Neuron (in vitro differentiated cells): Measurements from ENCODE around the gene ALKBH8.
"Not testable (repeated sequence)": the region's sequence is repeated elsewhere in the genome, so short reads cannot be mapped to it uniquely, and the experiment has no call there.

Source experiments
- H2AFZ ChIP-seq: one replicate; pipeline ENCODE4 v1.6.1; 2013; ENCODE audit warnings: low read depth, mild to moderate bottlenecking, inconsistent platforms, low read length, moderate library complexity
- H3K27me3 ChIP-seq: one replicate; pipeline ENCODE4 v1.6.1; 2013; ENCODE audit warnings: low read length; ENCODE audit not compliant: insufficient read depth
- H3K36me3 ChIP-seq: one replicate; pipeline ENCODE4 v1.6.1; 2013; ENCODE audit warnings: low read length; ENCODE audit not compliant: insufficient read depth
- H3K4me1 ChIP-seq: one replicate; pipeline ENCODE4 v1.6.1; 2013; ENCODE audit warnings: low read length; ENCODE audit not compliant: insufficient read depth
- H3K4me3 ChIP-seq: 2 replicates; pipeline ENCODE4 v1.5.1; 2013; ENCODE audit warnings: mild to moderate bottlenecking, low read length, moderate library complexity
- H3K9me3 ChIP-seq: one replicate; pipeline ENCODE4 v1.6.1; 2013; ENCODE audit warnings: low read length

ALKBH8 gene

GRCh38 chr11:107566569-107566968 lies 1.0 kb upstream of the ALKBH8 start:
- peaks cover 20% of the 10 kb centered on the region for H3K4me1 ChIP-seq
- H3K36me3 ChIP-seq: no peaks in the 10 kb centered on the region
- peaks cover 2% of the 10 kb centered on the region for H3K9me3 ChIP-seq
- H2AFZ ChIP-seq: no peak overlapping the region
- no peaks in the 10 kb centered on the region for H3K27me3 ChIP-seq
- H3K4me3 ChIP-seq: no peak overlapping the region

GRCh38 chr11:107565955-107566501 lies 493 bp upstream of the ALKBH8 start:
- not testable (repeated sequence) for H3K36me3 ChIP-seq, H3K9me3 ChIP-seq, H3K27me3 ChIP-seq
- Histone ChIP-seq H3K4me1 (peaks cover 19% of the 10 kb centered on the region), H3K4me3 (peak overlapping the region; percentile 88), H2AFZ (peak overlapping the region; percentile 71)

- no peaks in the 10 kb centered on the region for H3K36me3 ChIP-seq
These were observed 687 bp downstream of the ALKBH8 start for GRCh38 chr11:107564877-107565218.

GRCh38 chr11:107563702-107564101 lies 1.8 kb downstream of the ALKBH8 start:
- H3K36me3 ChIP-seq: peaks cover 6% of the 10 kb centered on the region
- no peaks in the 10 kb centered on the region for H3K9me3 ChIP-seq
- peaks cover 19% of the 10 kb centered on the region for H3K4me1 ChIP-seq
- H3K4me3 ChIP-seq: no peak overlapping the region
- H2AFZ ChIP-seq: no peak overlapping the region
- no peaks in the 10 kb centered on the region for H3K27me3 ChIP-seq

More at GRCh38 chr11:107564877-107565218, 687 bp downstream of the ALKBH8 start:
- H3K27me3 ChIP-seq: no peaks in the 10 kb centered on the region
- peak overlapping the region; percentile 88 for H3K4me3 ChIP-seq
- no peaks in the 10 kb centered on the region for H3K9me3 ChIP-seq
- peak overlapping the region; percentile 71 for H2AFZ ChIP-seq
- peaks cover 19% of the 10 kb centered on the region for H3K4me1 ChIP-seq

- peaks cover 19% of the 10 kb centered on the region for H3K4me1 ChIP-seq
- H2AFZ ChIP-seq: no peak overlapping the region
- H3K27me3 ChIP-seq: no peaks in the 10 kb centered on the region
- H3K36me3 ChIP-seq: peaks cover 10% of the 10 kb centered on the region
- H3K4me3 ChIP-seq: no peak overlapping the region
- H3K9me3 ChIP-seq: no peaks in the 10 kb centered on the region
These were observed 2.8 kb downstream of the ALKBH8 start for GRCh38 chr11:107562647-107563208.

- Histone ChIP-seq H3K9me3 (no peaks in the 10 kb centered on the region), H3K4me3 (no peak overlapping the region), H3K4me1 (peaks cover 19% of the 10 kb centered on the region), H3K27me3 (no peaks in the 10 kb centered on the region), H3K36me3 (peaks cover 10% of the 10 kb centered on the region), H2AFZ (no peak overlapping the region)
These were observed 3.8 kb downstream of the ALKBH8 start for GRCh38 chr11:107561688-107562087.

- Histone ChIP-seq H3K4me1 (no peaks in the 10 kb centered on the region), H3K36me3 (peaks cover 21% of the 10 kb centered on the region), H2AFZ (no peak overlapping the region), H3K9me3 (no peaks in the 10 kb centered on the region), H3K27me3 (no peaks in the 10 kb centered on the region), H3K4me3 (no peak overlapping the region)
These were observed 15.2 kb downstream of the ALKBH8 start for GRCh38 chr11:107550304-107550703.

- Histone ChIP-seq H3K36me3 (peaks cover 19% of the 10 kb centered on the region), H2AFZ (no peak overlapping the region), H3K9me3 (no peaks in the 10 kb centered on the region), H3K4me1 (no peaks in the 10 kb centered on the region), H3K4me3 (no peak overlapping the region), H3K27me3 (no peaks in the 10 kb centered on the region)
These were observed 15.6 kb downstream of the ALKBH8 start for GRCh38 chr11:107549954-107550285.

GRCh38 chr11:107549253-107549953 lies 16.1 kb downstream of the ALKBH8 start:
- no peak overlapping the region for H2AFZ ChIP-seq
- no peaks in the 10 kb centered on the region for H3K27me3 ChIP-seq
- H3K4me1 ChIP-seq: no peaks in the 10 kb centered on the region
- H3K4me3 ChIP-seq: no peak overlapping the region
- no peaks in the 10 kb centered on the region for H3K9me3 ChIP-seq
- H3K36me3 ChIP-seq: peaks cover 19% of the 10 kb centered on the region

- Histone ChIP-seq H3K27me3 (no peaks in the 10 kb centered on the region), H3K4me3 (no peak overlapping the region), H3K4me1 (no peaks in the 10 kb centered on the region), H2AFZ (no peak overlapping the region), H3K36me3 (peaks cover 10% of the 10 kb centered on the region), H3K9me3 (no peaks in the 10 kb centered on the region)
These were observed 17.6 kb downstream of the ALKBH8 start for GRCh38 chr11:107547961-107548360.

- H3K4me1 ChIP-seq: no peaks in the 10 kb centered on the region
- no peak overlapping the region for H3K4me3 ChIP-seq
- no peaks in the 10 kb centered on the region for H3K9me3 ChIP-seq
- H3K36me3 ChIP-seq: peaks cover 7% of the 10 kb centered on the region
- H3K27me3 ChIP-seq: no peaks in the 10 kb centered on the region
- H2AFZ ChIP-seq: no peak overlapping the region
These were observed 20.4 kb downstream of the ALKBH8 start for GRCh38 chr11:107545101-107545514.

- peaks cover 5% of the 10 kb centered on the region for H3K36me3 ChIP-seq
- no peak overlapping the region for H2AFZ ChIP-seq
- no peaks in the 10 kb centered on the region for H3K4me1 ChIP-seq
- no peak overlapping the region for H3K4me3 ChIP-seq
- H3K9me3 ChIP-seq: no peaks in the 10 kb centered on the region
- H3K27me3 ChIP-seq: no peaks in the 10 kb centered on the region
These were observed 26.7 kb downstream of the ALKBH8 start for GRCh38 chr11:107538821-107539220.

- Histone ChIP-seq H3K27me3 (no peaks in the 10 kb centered on the region), H2AFZ (no peak overlapping the region), H3K4me1 (no peaks in the 10 kb centered on the region), H3K4me3 (no peak overlapping the region), H3K9me3 (no peaks in the 10 kb centered on the region), H3K36me3 (peaks cover 5% of the 10 kb centered on the region)
These were observed 27.3 kb downstream of the ALKBH8 start for GRCh38 chr11:107538239-107538638.

- not testable (repeated sequence) for H3K27me3 ChIP-seq, H3K36me3 ChIP-seq, H2AFZ ChIP-seq, H3K4me1 ChIP-seq, H3K4me3 ChIP-seq, H3K9me3 ChIP-seq
These were observed 28.4 kb downstream of the ALKBH8 start for GRCh38 chr11:107537155-107537554.
